A673 (cell line): ENCODE measurements around the gene TMEM232. TPM values are rescaled to one million over a fixed set of nuclear protein-coding genes. Genes with fewer than 3 reads are reported as not detected.
"Not testable (repeated sequence)": the region's sequence is repeated elsewhere in the genome, so short reads cannot be mapped to it uniquely, and the experiment has no call there.

Source experiments
- BruUV-seq: library from RNA; stranded (reverse); fragments of 400-500 nt; replicated peaks from 2 replicates; lab custom pipeline; 2021; lab: Mats Ljungman, UMichigan
- CTCF ChIA-PET: fragments of 300-600 bp; sonication (Branson Sonifier 250); formaldehyde crosslinking; loops from one replicate; lab custom pipeline; 2022; ENCODE audit warnings: antibody characterized with exemption; lab: Charles Lee
- POLR2A ChIA-PET: fragments of 300-600 bp; sonication (Branson Sonifier 250); formaldehyde crosslinking; loops from one replicate; lab custom pipeline; 2022; ENCODE audit warnings: antibody characterized with exemption; ENCODE audit not compliant: low non-redundant PET; lab: Charles Lee
- DNase-seq: peaks from one replicate; pipeline ENCODE4 v3.0.0-alpha.2; 2015; ENCODE audit warnings: low spot score
- H3K27ac ChIP-seq: fragments of 200-600 bp; sonication (generic); 2 replicates; pipeline ENCODE4 v1.5.1; 2016; ENCODE audit warnings: mixed run types, low read depth, mild to moderate bottlenecking, mixed read lengths, antibody characterized with exemption, low read length; ENCODE audit not compliant: poor library complexity, severe bottlenecking
- H3K27me3 ChIP-seq: fragments of 200-600 bp; sonication (generic); replicated peaks from 2 replicates; pipeline ENCODE4 v1.6.1; 2017; ENCODE audit warnings: mixed run types, low read depth, mild to moderate bottlenecking, mixed read lengths, antibody characterized with exemption, low read length; ENCODE audit not compliant: insufficient read depth, poor library complexity
- H3K36me3 ChIP-seq: fragments of 200-600 bp; sonication (generic); 2 replicates; pipeline ENCODE4 v1.6.1; 2016; ENCODE audit warnings: mixed run types, mild to moderate bottlenecking, mixed read lengths, antibody characterized with exemption, low read length; ENCODE audit not compliant: insufficient read depth, poor library complexity, severe bottlenecking
- H3K4me1 ChIP-seq: fragments of 200-600 bp; sonication (generic); 2 replicates; pipeline ENCODE4 v1.6.1; 2017; ENCODE audit warnings: mixed run types, mild to moderate bottlenecking, mixed read lengths, antibody characterized with exemption, low read length; ENCODE audit not compliant: insufficient read depth, poor library complexity, severe bottlenecking
- H3K4me3 ChIP-seq: fragments of 200-600 bp; sonication (generic); 2 replicates; pipeline ENCODE4 v1.5.1; 2016; ENCODE audit warnings: low read depth, mixed run types, mild to moderate bottlenecking, mixed read lengths, low read length; ENCODE audit not compliant: poor library complexity, severe bottlenecking
- H3K9me3 ChIP-seq: fragments of 200-600 bp; sonication (generic); 2 replicates; pipeline ENCODE4 v1.6.1; 2016; ENCODE audit warnings: mixed run types, low read depth, mild to moderate bottlenecking, mixed read lengths, antibody characterized with exemption, low read length; ENCODE audit not compliant: poor library complexity, severe bottlenecking
- CTCF ChIP-seq: fragments of 300-800, 200-600 bp; sonication (generic); conservative IDR thresholded peaks from 2 replicates; pipeline ENCODE4 v1.5.1; 2017; ENCODE audit warnings: low read depth, mild to moderate bottlenecking, antibody characterized with exemption, low read length, moderate library complexity, mixed read lengths
- EZH2 ChIP-seq: fragments of 200-600 bp; sonication (generic); IDR thresholded peaks from 2 replicates; pipeline ENCODE4 v1.6.1; 2017; ENCODE audit warnings: borderline replicate concordance, low read depth, mild to moderate bottlenecking, mixed read lengths, antibody characterized with exemption, low read length; ENCODE audit not compliant: poor library complexity, severe bottlenecking
- intact Hi-C: fragments of 100-400 bp; cut with micrococcal nuclease; formaldehyde crosslinking; loops from one replicate; pipeline ENCODE4 v1.10.0; 2022; ENCODE audit not compliant: unreplicated experiment
- total RNA-seq: library from RNA; stranded (reverse); gene quantifications from 2 replicates; pipeline ENCODE4 v1.2.3, GENCODE V29; 2021

Gene TMEM232
- total RNA-seq, 1 experiment from 2014 or later, result 0.82 TPM

- TF ChIP-seq CTCF (no peak), EZH2 (no peak)
- POLR2A ChIA-PET, result no interaction called here
- BruUV-seq, result no TSS peak
- Histone ChIP-seq H3K36me3 (no peaks in the 10 kb centered on the region), H3K9me3 (no peaks in the 10 kb centered on the region), H3K27me3 (no peaks in the 10 kb centered on the region), H3K4me3 (no peak overlapping the region), H3K4me1 (no peaks in the 10 kb centered on the region), H3K27ac (no peak overlapping the region)
- intact Hi-C loops, result no loop called here
- no peak for DNase-seq
- CTCF ChIA-PET, result no interaction called here
Observed at GRCh38 chr5:110544603-110545002, 181.9 kb downstream of the TMEM232 start.

DNA sequence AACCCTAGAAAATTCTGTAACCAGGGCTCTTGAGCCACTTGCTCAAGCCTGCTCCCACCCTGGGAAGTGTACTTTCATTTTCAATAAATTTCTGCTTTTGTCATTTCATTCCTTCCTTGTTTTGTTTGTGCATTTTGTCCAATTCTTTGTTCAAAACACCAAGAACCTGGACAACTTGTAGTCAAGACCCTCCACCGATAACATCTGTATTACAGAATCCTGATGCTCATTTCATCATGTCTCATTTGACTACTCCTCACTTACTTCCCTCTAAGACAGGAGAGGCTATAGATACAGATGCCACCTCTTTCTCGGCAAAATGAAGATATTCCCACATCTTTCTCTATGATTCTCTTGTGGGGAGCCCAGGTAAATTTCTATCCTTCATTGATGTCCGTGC, 183.5 kb downstream of the TMEM232 start:
- H3K36me3 ChIP-seq, result no peaks in the 10 kb centered on the region
- H3K4me3 ChIP-seq, result no peak overlapping the region
- BruUV-seq, result no TSS peak
- no peaks in the 10 kb centered on the region for H3K4me1 ChIP-seq
- no peak for TF ChIP-seq CTCF
- TF ChIP-seq EZH2, result no peak
- no peaks in the 10 kb centered on the region for H3K27me3 ChIP-seq
- no peaks in the 10 kb centered on the region for H3K9me3 ChIP-seq
- intact Hi-C loops, result no loop called here
- ChIA-PET CTCF (no interaction called here), POLR2A (no interaction called here)
- H3K27ac ChIP-seq, result no peak overlapping the region
- DNase-seq, result no peak

DNA sequence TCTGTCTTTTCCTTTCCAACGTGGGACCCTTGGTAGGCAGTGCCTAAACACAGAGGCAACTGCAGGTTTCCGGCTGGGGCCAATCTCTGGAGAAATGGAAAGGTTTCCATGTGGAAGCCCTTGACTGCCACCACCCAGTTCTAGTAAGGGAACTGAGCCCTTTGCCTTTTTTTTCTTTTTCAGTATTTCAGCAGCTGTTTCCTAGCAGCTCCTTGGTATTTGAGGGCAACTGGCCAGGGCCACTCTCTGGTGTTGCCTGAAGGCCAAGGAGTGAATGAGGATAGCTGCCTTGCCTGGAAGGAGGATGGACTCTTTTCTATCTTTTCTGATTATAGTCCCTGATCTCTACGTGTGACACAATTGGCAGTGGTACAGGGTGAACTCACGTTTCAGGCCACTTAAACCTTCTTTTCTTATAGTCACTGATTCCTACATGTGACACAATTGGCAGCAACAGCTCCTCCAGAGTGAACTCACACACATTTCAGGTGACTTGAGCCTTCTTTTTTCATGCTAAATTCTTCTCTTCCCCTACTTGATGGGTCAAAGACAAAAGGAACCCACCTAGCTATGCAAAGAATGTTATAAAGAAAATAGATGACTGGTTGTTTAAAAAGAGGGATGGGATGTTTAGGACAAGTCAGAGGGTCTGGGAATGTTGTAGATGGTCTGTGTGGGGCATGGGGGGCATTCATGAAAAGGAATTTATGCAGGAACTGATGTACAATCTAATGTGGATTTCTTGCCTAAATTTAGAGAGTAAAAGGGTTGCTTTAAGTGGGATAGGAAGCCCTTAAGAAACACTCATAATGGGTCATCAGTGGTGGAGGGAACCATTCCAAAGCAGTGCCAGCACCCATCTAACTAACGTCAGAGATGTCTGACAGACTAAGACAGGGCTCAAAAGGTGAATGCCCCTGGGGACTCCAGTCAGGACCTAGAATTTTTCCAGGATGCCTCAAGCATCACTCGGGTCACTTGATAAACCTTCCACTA, 190.1 kb downstream of the TMEM232 start:
- intact Hi-C loops, result no loop called here
- no peak overlapping the region for H3K4me3 ChIP-seq
- no TSS peak for BruUV-seq
- POLR2A ChIA-PET, result no interaction called here
- no peaks in the 10 kb centered on the region for H3K36me3 ChIP-seq
- H3K4me1 ChIP-seq, result no peaks in the 10 kb centered on the region
- H3K9me3 ChIP-seq, result no peaks in the 10 kb centered on the region
- DNase-seq, result no peak
- CTCF ChIA-PET, result no interaction called here
- TF ChIP-seq EZH2 (no peak), CTCF (no peak)
- H3K27me3 ChIP-seq, result no peaks in the 10 kb centered on the region
- H3K27ac ChIP-seq, result no peak overlapping the region

GRCh38 chr5:110535146-110535545, 191.3 kb downstream of the TMEM232 start:
- CTCF ChIA-PET, result not testable (repeated sequence)

More at GRCh38 chr5:110535146-110535545, 191.3 kb downstream of the TMEM232 start:
- H3K27ac ChIP-seq, intact Hi-C loops, BruUV-seq, H3K27me3 ChIP-seq, H3K4me1 ChIP-seq, H3K36me3 ChIP-seq, POLR2A ChIA-PET, H3K9me3 ChIP-seq, H3K4me3 ChIP-seq, DNase-seq: not testable (repeated sequence)
